ENCODE data around the gene IKZF2. TPM values are rescaled to one million over a fixed set of nuclear protein-coding genes. Genes with fewer than 3 reads are reported as not detected.

IKZF2 gene
- total and polyA plus RNA-seq, 10 of the 15 experiments (the other 5 are each of a cell fraction or from before 2014, with no cell fraction given), result 15.2 to 266 (median 87.2) TPM

DNA sequence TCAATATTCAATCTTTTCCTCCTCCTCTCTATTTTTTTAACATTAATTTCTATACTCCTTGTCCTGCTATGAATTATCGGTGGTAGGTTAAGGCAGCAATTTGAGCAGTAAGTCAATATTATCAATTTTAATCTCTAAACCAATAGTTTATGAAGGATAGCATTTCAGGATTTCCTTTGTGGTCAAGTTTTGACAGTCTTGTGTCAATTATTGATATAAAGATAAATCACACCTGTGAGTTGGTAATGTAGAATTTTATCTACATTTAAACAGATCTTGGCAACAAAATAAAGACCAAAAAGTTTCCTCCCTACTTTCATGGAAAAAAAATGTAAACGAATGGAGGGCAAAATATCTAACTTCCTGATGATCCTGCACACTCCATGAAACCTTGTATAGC lies 87.3 kb downstream of the IKZF2 start:
- BruUV-seq (replicated peaks), result no TSS peak
- Histone ChIP-seq H3K4me1 (ENCODE audit: control insufficient read depth, insufficient read depth, low read length) (peaks cover 3% of the 10 kb centered on the region; the same call in 1 of the 2 replicates), H3K4me2 (ENCODE audit: control insufficient read depth, insufficient read depth) (no peak overlapping the region), H3K27me3 (replicated peaks in 1 of 2; ENCODE audit: control insufficient read depth in 2 of 2, insufficient read depth in 2 of 2, low read length in 1 of 2) (no peaks in the 10 kb centered on the region), H3K36me3 (ENCODE audit: control insufficient read depth in 2 of 2, insufficient read depth in 2 of 2, low read length in 1 of 2) (peaks cover 0 to 5% of the 10 kb centered on the region in 2 experiments; a peak in 1 of 4 replicates), H4K20me1 (ENCODE audit: control insufficient read depth, insufficient read depth) (no peaks in the 10 kb centered on the region), H3K9me3 (replicated peaks; ENCODE audit: control insufficient read depth, insufficient read depth, low read length) (no peaks in the 10 kb centered on the region; the same call in 2 of the 3 replicates), H3K27ac (ENCODE audit: control insufficient read depth, insufficient read depth) (no peak overlapping the region), H3K79me2 (ENCODE audit: control insufficient read depth, insufficient read depth, low read length) (peaks cover 90% of the 10 kb centered on the region), H3K4me3 (no peak overlapping the region), H2AFZ (ENCODE audit: control insufficient read depth, low read depth, low read length) (no peak overlapping the region), H3K9ac (ENCODE audit: control insufficient read depth, insufficient read depth, low read length) (no peak overlapping the region)
- TF ChIP-seq ZNF207 (IDR thresholded peaks at IDR 0.05; ENCODE audit: borderline replicate concordance) (no peak), IKZF2 (IDR thresholded peaks at IDR 0.05) (no peak), EED (IDR thresholded peaks at IDR 0.05; ENCODE audit: low read depth) (no peak), RELA (IDR thresholded peaks at IDR 0.05; ENCODE audit: borderline replicate concordance, partially characterized antibody) (no peak), NR2C1 (IDR thresholded peaks at IDR 0.05) (no peak), GATAD2B (conservative IDR thresholded peaks at IDR 0.05; ENCODE audit: low read depth) (no peak), CBFB (IDR thresholded peaks at IDR 0.05; ENCODE audit: low read depth) (no peak), TCF3 (IDR thresholded peaks at IDR 0.05; ENCODE audit: borderline replicate concordance, insufficient read depth, low read depth, low read length) (no peak), ZZZ3 (IDR thresholded peaks at IDR 0.05; ENCODE audit: control insufficient read depth, insufficient read length, low read depth) (no peak), NFYA (IDR thresholded peaks at IDR 0.05; ENCODE audit: borderline replicate concordance, low read depth, low read length) (no peak), KDM1A (IDR thresholded peaks at IDR 0.05; ENCODE audit: borderline replicate concordance) (no peak), LARP7 (IDR thresholded peaks at IDR 0.05) (no peak), ZBED1 (IDR thresholded peaks at IDR 0.05; ENCODE audit: borderline replicate concordance) (no peak), SMAD5 (IDR thresholded peaks at IDR 0.05; ENCODE audit: low read depth) (no peak), MEF2A (IDR thresholded peaks at IDR 0.05; ENCODE audit: insufficient read depth, low read depth, low read length) (no peak), ZNF24 (IDR thresholded peaks at IDR 0.05) (no peak)
- TF ChIP-seq, protein P1, sequence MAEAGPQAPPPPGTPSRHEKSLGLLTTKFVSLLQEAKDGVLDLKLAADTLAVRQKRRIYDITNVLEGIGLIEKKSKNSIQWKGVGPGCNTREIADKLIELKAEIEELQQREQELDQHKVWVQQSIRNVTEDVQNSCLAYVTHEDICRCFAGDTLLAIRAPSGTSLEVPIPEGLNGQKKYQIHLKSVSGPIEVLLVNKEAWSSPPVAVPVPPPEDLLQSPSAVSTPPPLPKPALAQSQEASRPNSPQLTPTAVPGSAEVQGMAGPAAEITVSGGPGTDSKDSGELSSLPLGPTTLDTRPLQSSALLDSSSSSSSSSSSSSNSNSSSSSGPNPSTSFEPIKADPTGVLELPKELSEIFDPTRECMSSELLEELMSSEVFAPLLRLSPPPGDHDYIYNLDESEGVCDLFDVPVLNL (IDR thresholded peaks at IDR 0.05; ENCODE audit: low read depth, low read length), result no peak
- TF ChIP-seq, protein P2, sequence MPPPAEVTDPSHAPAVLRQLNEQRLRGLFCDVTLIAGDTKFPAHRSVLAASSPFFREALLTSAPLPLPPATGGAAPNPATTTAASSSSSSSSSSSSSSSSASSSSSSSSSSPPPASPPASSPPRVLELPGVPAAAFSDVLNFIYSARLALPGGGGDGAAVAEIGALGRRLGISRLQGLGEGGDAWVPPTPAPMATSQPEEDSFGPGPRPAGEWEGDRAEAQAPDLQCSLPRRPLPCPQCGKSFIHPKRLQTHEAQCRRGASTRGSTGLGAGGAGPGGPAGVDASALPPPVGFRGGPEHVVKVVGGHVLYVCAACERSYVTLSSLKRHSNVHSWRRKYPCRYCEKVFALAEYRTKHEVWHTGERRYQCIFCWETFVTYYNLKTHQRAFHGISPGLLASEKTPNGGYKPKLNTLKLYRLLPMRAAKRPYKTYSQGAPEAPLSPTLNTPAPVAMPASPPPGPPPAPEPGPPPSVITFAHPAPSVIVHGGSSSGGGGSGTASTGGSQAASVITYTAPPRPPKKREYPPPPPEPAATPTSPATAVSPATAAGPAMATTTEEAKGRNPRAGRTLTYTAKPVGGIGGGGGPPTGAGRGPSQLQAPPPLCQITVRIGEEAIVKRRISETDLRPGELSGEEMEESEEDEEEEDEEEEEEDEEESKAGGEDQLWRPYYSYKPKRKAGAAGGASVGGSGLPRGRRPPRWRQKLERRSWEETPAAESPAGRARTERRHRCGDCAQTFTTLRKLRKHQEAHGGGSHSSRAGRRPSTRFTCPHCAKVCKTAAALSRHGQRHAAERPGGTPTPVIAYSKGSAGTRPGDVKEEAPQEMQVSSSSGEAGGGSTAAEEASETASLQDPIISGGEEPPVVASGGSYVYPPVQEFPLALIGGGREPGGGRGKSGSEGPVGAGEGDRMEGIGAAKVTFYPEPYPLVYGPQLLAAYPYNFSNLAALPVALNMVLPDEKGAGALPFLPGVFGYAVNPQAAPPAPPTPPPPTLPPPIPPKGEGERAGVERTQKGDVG (CRISPR knock-in tag; IDR thresholded peaks at IDR 0.05), result no peak
- TF ChIP-seq, protein P3, sequence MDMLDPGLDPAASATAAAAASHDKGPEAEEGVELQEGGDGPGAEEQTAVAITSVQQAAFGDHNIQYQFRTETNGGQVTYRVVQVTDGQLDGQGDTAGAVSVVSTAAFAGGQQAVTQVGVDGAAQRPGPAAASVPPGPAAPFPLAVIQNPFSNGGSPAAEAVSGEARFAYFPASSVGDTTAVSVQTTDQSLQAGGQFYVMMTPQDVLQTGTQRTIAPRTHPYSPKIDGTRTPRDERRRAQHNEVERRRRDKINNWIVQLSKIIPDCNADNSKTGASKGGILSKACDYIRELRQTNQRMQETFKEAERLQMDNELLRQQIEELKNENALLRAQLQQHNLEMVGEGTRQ (IDR thresholded peaks at IDR 0.05; ENCODE audit: borderline replicate concordance, low read depth, low read length), result no peak
- TF ChIP-seq, protein P4, sequence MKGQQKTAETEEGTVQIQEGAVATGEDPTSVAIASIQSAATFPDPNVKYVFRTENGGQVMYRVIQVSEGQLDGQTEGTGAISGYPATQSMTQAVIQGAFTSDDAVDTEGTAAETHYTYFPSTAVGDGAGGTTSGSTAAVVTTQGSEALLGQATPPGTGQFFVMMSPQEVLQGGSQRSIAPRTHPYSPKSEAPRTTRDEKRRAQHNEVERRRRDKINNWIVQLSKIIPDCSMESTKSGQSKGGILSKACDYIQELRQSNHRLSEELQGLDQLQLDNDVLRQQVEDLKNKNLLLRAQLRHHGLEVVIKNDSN (IDR thresholded peaks at IDR 0.05; ENCODE audit: borderline replicate concordance, extremely low read length, insufficient read depth, low read depth, low read length), result no peak
- DNase-seq (ENCODE audit: low read depth, low spot score), result no peak
- ChIA-PET POLR2A (no interaction called here), RAD21 (ENCODE audit: unreplicated experiment) (interaction anchor here (0.7 kb wide), 1 partner anchor 14 kb away, joined by 3 read pairs; no protein-coding TSS in a partner anchor), CTCF (no interaction called here), SMC1A (ENCODE audit: uncharacterized antibody, unreplicated experiment) (no interaction called here)
- no peak for FAIRE-seq
- in situ Hi-C loops (cut with MboI) (no loop called here), intact Hi-C loops (cut with micrococcal nuclease; ENCODE audit: unreplicated experiment) (no loop called here)
- no peak for ATAC-seq
- WGBS (ENCODE audit: insufficient coverage, insufficient replicate concordance, low lambda C conversion rate, missing lambda C conversion rate), result 79% methylated on average over 2 of the region's 2 CpGs

Measured in GM12878 (cell line).